Breast epithelium (tissue), 3 donors: Measurements from ENCODE around the gene SYNE1.

Experiments
- CTCF ChIP-seq, 3 donors: fragments of 450-650 bp; IDR thresholded peaks; one replicate each; pipeline ENCODE4 v1.5.1; 2016 to 2017; ENCODE audit warnings: antibody characterized with exemption in 3 of 3, mild to moderate bottlenecking in 3 of 3, moderate library complexity in 3 of 3
- POLR2A ChIP-seq: fragments of 450-650 bp; IDR thresholded peaks from one replicate; pipeline ENCODE4 v1.6.1; 2016; ENCODE audit warnings: antibody characterized with exemption, mild to moderate bottlenecking, moderate library complexity

- no peak for TF ChIP-seq POLR2A
- no peak for TF ChIP-seq CTCF (IDR thresholded peaks at IDR 0.05)
Observed at GRCh38 chr6:152313542-152314482, 323.4 kb downstream of the SYNE1 start.
